Fibroblast of mammary gland (primary cell): Measurements from ENCODE around the gene GPR176.

Experiments
- DNase-seq: peaks from one replicate; pipeline ENCODE4 v3.0.0-alpha.2; 2010; ENCODE audit warnings: low read depth
- H3K4me3 ChIP-seq: 2 replicates; pipeline ENCODE4 v1.5.1; 2011; ENCODE audit warnings: low read depth, mild to moderate bottlenecking, low read length, moderate library complexity; ENCODE audit not compliant: control insufficient read depth
- CTCF ChIP-seq: conservative IDR thresholded peaks from 2 replicates; pipeline ENCODE4 v1.5.1; 2011; ENCODE audit warnings: low read depth, low read length, inconsistent platforms; ENCODE audit not compliant: control insufficient read depth, insufficient read depth

The GPR176 gene

GRCh38 chr15:39792844-39793335 lies 127.2 kb downstream of the GPR176 start:
- DNase-seq = no peak
- no peak overlapping the region for H3K4me3 ChIP-seq
- TF ChIP-seq CTCF = no peak

- peak; percentile 46 for DNase-seq
- no peak overlapping the region for H3K4me3 ChIP-seq
- TF ChIP-seq CTCF = no peak
Observed at GRCh38 chr15:39792025-39792843, 127.8 kb downstream of the GPR176 start.

GRCh38 chr15:39789736-39790135 lies 130.3 kb downstream of the GPR176 start:
- H3K4me3 ChIP-seq = no peak overlapping the region
- peak; percentile 30 for DNase-seq
- no peak for TF ChIP-seq CTCF

- peak; percentile 52 for DNase-seq
- TF ChIP-seq CTCF = no peak
- no peak overlapping the region for H3K4me3 ChIP-seq
Observed at GRCh38 chr15:39788800-39789565, 131.1 kb downstream of the GPR176 start.

GRCh38 chr15:39788108-39788507 lies 132.0 kb downstream of the GPR176 start:
- peak; percentile 50 for DNase-seq
- H3K4me3 ChIP-seq = no peak overlapping the region
- no peak for TF ChIP-seq CTCF

GRCh38 chr15:39787479-39787878 lies 132.6 kb downstream of the GPR176 start:
- no peak for DNase-seq
- H3K4me3 ChIP-seq = no peak overlapping the region
- no peak for TF ChIP-seq CTCF
